Stimulated activated CD4-positive, alpha-beta T cell treated with anti-CD3 and anti-CD28 coated beads, Interleukin-2, amount 100 ng/mL, for 24 hours (primary cell): ENCODE data around the gene FOXC2.
"Not testable (repeated sequence)": the region's sequence is repeated elsewhere in the genome, so short reads cannot be mapped to it uniquely, and the experiment has no call there.

Experiments
- DNase-seq, 2 donors: peaks; one replicate each; pipeline ENCODE4 v3.0.0-alpha.2; 2020

Gene FOXC2

GRCh38 chr16:86575095-86575685, 8.6 kb downstream of the FOXC2 start:
- DNase-seq = no peak

- DNase-seq = peak; percentile 54 to 72
These were observed 9.3 kb downstream of the FOXC2 start for GRCh38 chr16:86575754-86576557.

GRCh38 chr16:86576591-86577313, 10.1 kb downstream of the FOXC2 start:
- no peak for DNase-seq

GRCh38 chr16:86577314-86577971, 10.8 kb downstream of the FOXC2 start:
- no peak for DNase-seq

GRCh38 chr16:86578061-86578599, 11.5 kb downstream of the FOXC2 start, which contains the start of gene FOXL1:
Gene FOXL1, plus strand, starts transcription at chr16:86578549. Its CDS starts 175 bp downstream, at chr16:86578724.
- no peak for DNase-seq

GRCh38 chr16:86578611-86579267, 12.1 kb downstream of the FOXC2 start:
- peak in 1 of 2 donors; percentile 11 for DNase-seq

- no peak for DNase-seq
These were observed 12.8 kb downstream of the FOXC2 start for GRCh38 chr16:86579268-86580062.

GRCh38 chr16:86580063-86580790, 13.6 kb downstream of the FOXC2 start:
- no peak for DNase-seq

- DNase-seq = no peak
These were observed 14.2 kb downstream of the FOXC2 start for GRCh38 chr16:86580791-86581170.

- DNase-seq = no peak
These were observed 14.8 kb downstream of the FOXC2 start for GRCh38 chr16:86581458-86581857.

- DNase-seq = no peak
These were observed 17.5 kb downstream of the FOXC2 start for GRCh38 chr16:86584071-86584685.

GRCh38 chr16:86584726-86585721, 18.4 kb downstream of the FOXC2 start:
- DNase-seq = no peak

GRCh38 chr16:86585821-86586611, 19.4 kb downstream of the FOXC2 start:
- DNase-seq = no peak

GRCh38 chr16:86587487-86587886, 20.9 kb downstream of the FOXC2 start:
- no peak for DNase-seq

- DNase-seq = not testable (repeated sequence)
These were observed 21.3 kb downstream of the FOXC2 start for GRCh38 chr16:86587955-86588354.

- DNase-seq = no peak
These were observed 24.0 kb downstream of the FOXC2 start for GRCh38 chr16:86590501-86591144.

GRCh38 chr16:86591270-86591669, 24.6 kb downstream of the FOXC2 start:
- no peak for DNase-seq
